Stimulated activated memory B cell treated with anti-CD40 and anti-IgM and Interleukin-4, amounts not matched to agents 10 μg/mL and 1 μg/mL and 100 μg/mL, for 72 hours (primary cell): ENCODE results near the gene DSC1.
"Not testable (repeated sequence)": the region's sequence is repeated elsewhere in the genome, so short reads cannot be mapped to it uniquely, and the experiment has no call there.

ENCODE experiments used
- ATAC-seq: fragments of 150-1000 bp; cut with Tn5 transposase; 2 replicates; pipeline ENCODE4 v1.10.0; 2021
- H3K27ac Mint-ChIP-seq: one replicate; pipeline ENCODE4 v1.8.0; 2022; ENCODE audit warnings: mild to moderate bottlenecking, mixed read lengths
- H3K27me3 Mint-ChIP-seq: one replicate; pipeline ENCODE4 v1.8.0; 2022; ENCODE audit warnings: mixed read lengths
- H3K36me3 Mint-ChIP-seq: one replicate; pipeline ENCODE4 v1.8.0; 2022; ENCODE audit warnings: mixed read lengths
- H3K4me1 Mint-ChIP-seq: one replicate; pipeline ENCODE4 v1.8.0; 2022; ENCODE audit warnings: mixed read lengths
- H3K4me3 Mint-ChIP-seq: one replicate; pipeline ENCODE4 v1.8.0; 2022; ENCODE audit warnings: mild to moderate bottlenecking, moderate library complexity, mixed read lengths
- H3K9me3 Mint-ChIP-seq: one replicate; pipeline ENCODE4 v1.8.0; 2022; ENCODE audit warnings: mixed read lengths

DSC1 gene

GRCh38 chr18:31192086-31192776 lies 29.6 kb upstream of the DSC1 start:
- Mint-ChIP-seq H3K27ac (no peak overlapping the region), H3K27me3 (no peaks in the 10 kb centered on the region), H3K4me3 (no peak overlapping the region), H3K9me3 (no peaks in the 10 kb centered on the region), H3K36me3 (no peaks in the 10 kb centered on the region), H3K4me1 (no peaks in the 10 kb centered on the region)
- ATAC-seq = no peak

GRCh38 chr18:31190919-31191318 lies 28.3 kb upstream of the DSC1 start:
- H3K27ac Mint-ChIP-seq = no peak overlapping the region
- no peak for ATAC-seq
- no peak overlapping the region for H3K4me3 Mint-ChIP-seq
- H3K9me3 Mint-ChIP-seq = peaks cover 3% of the 10 kb centered on the region
- no peaks in the 10 kb centered on the region for H3K27me3 Mint-ChIP-seq
- no peaks in the 10 kb centered on the region for H3K36me3 Mint-ChIP-seq
- no peaks in the 10 kb centered on the region for H3K4me1 Mint-ChIP-seq

- Mint-ChIP-seq H3K4me1 (no peaks in the 10 kb centered on the region), H3K9me3 (peaks cover 3% of the 10 kb centered on the region), H3K36me3 (no peaks in the 10 kb centered on the region), H3K4me3 (no peak overlapping the region), H3K27me3 (no peaks in the 10 kb centered on the region), H3K27ac (no peak overlapping the region)
- no peak for ATAC-seq
Observed at GRCh38 chr18:31189757-31190156, 27.1 kb upstream of the DSC1 start.

- ATAC-seq = peak; percentile 12
Observed at GRCh38 chr18:31185186-31185950, 22.7 kb upstream of the DSC1 start.

GRCh38 chr18:31183302-31183701 lies 20.6 kb upstream of the DSC1 start:
- Mint-ChIP-seq H3K9me3 (peaks cover 12% of the 10 kb centered on the region), H3K27me3 (no peaks in the 10 kb centered on the region), H3K27ac (no peak overlapping the region), H3K4me3 (no peak overlapping the region), H3K4me1 (no peaks in the 10 kb centered on the region), H3K36me3 (no peaks in the 10 kb centered on the region)
- no peak for ATAC-seq

More at GRCh38 chr18:31185186-31185950, 22.7 kb upstream of the DSC1 start:
- H3K36me3 Mint-ChIP-seq = no peaks in the 10 kb centered on the region
- peaks cover 9% of the 10 kb centered on the region for H3K9me3 Mint-ChIP-seq
- no peak overlapping the region for H3K27ac Mint-ChIP-seq
- no peak overlapping the region for H3K4me3 Mint-ChIP-seq
- no peaks in the 10 kb centered on the region for H3K4me1 Mint-ChIP-seq
- H3K27me3 Mint-ChIP-seq = no peaks in the 10 kb centered on the region

GRCh38 chr18:31177369-31177768 lies 14.7 kb upstream of the DSC1 start:
- not testable (repeated sequence) for H3K4me1 Mint-ChIP-seq, H3K27me3 Mint-ChIP-seq, H3K4me3 Mint-ChIP-seq, H3K36me3 Mint-ChIP-seq, H3K27ac Mint-ChIP-seq, ATAC-seq
- peaks cover 17% of the 10 kb centered on the region for H3K9me3 Mint-ChIP-seq

GRCh38 chr18:31176531-31176930 lies 13.9 kb upstream of the DSC1 start:
- Mint-ChIP-seq H3K36me3 (no peaks in the 10 kb centered on the region), H3K27me3 (no peaks in the 10 kb centered on the region), H3K4me1 (no peaks in the 10 kb centered on the region), H3K9me3 (peaks cover 14% of the 10 kb centered on the region), H3K27ac (no peak overlapping the region), H3K4me3 (no peak overlapping the region)
- no peak for ATAC-seq

- no peak for ATAC-seq
- Mint-ChIP-seq H3K4me1 (no peaks in the 10 kb centered on the region), H3K9me3 (peaks cover 4% of the 10 kb centered on the region), H3K4me3 (no peak overlapping the region), H3K27me3 (no peaks in the 10 kb centered on the region), H3K27ac (no peak overlapping the region), H3K36me3 (no peaks in the 10 kb centered on the region)
Observed at GRCh38 chr18:31171144-31171839, 8.6 kb upstream of the DSC1 start.

- ATAC-seq = no peak
- H3K27me3 Mint-ChIP-seq = no peaks in the 10 kb centered on the region
- no peaks in the 10 kb centered on the region for H3K4me1 Mint-ChIP-seq
Observed at GRCh38 chr18:31170335-31170734, 7.7 kb upstream of the DSC1 start.

GRCh38 chr18:31162419-31162793 lies 250 bp downstream of the DSC1 start:
- Mint-ChIP-seq H3K9me3 (no peaks in the 10 kb centered on the region), H3K36me3 (no peaks in the 10 kb centered on the region), H3K27ac (no peak overlapping the region), H3K27me3 (no peaks in the 10 kb centered on the region), H3K4me1 (no peaks in the 10 kb centered on the region), H3K4me3 (no peak overlapping the region)
- ATAC-seq = no peak

More at GRCh38 chr18:31170335-31170734, 7.7 kb upstream of the DSC1 start:
- no peaks in the 10 kb centered on the region for H3K36me3 Mint-ChIP-seq
- H3K9me3 Mint-ChIP-seq = no peaks in the 10 kb centered on the region
- no peak overlapping the region for H3K27ac Mint-ChIP-seq
- no peak overlapping the region for H3K4me3 Mint-ChIP-seq

- ATAC-seq = no peak
- H3K4me3 Mint-ChIP-seq = no peak overlapping the region
- no peaks in the 10 kb centered on the region for H3K27me3 Mint-ChIP-seq
- no peaks in the 10 kb centered on the region for H3K9me3 Mint-ChIP-seq
- no peaks in the 10 kb centered on the region for H3K4me1 Mint-ChIP-seq
- no peak overlapping the region for H3K27ac Mint-ChIP-seq
- no peaks in the 10 kb centered on the region for H3K36me3 Mint-ChIP-seq
Observed at GRCh38 chr18:31161757-31162418, 768 bp downstream of the DSC1 start.

- Mint-ChIP-seq H3K27me3 (no peaks in the 10 kb centered on the region), H3K4me1 (no peaks in the 10 kb centered on the region), H3K9me3 (no peaks in the 10 kb centered on the region), H3K27ac (no peak overlapping the region), H3K4me3 (no peak overlapping the region), H3K36me3 (no peaks in the 10 kb centered on the region)
- ATAC-seq = no peak
Observed at GRCh38 chr18:31156821-31157763, 5.6 kb downstream of the DSC1 start.

- H3K4me3 Mint-ChIP-seq = no peak overlapping the region
- no peaks in the 10 kb centered on the region for H3K9me3 Mint-ChIP-seq
- no peaks in the 10 kb centered on the region for H3K36me3 Mint-ChIP-seq
- no peak for ATAC-seq
- no peak overlapping the region for H3K27ac Mint-ChIP-seq
- H3K4me1 Mint-ChIP-seq = no peaks in the 10 kb centered on the region
- no peaks in the 10 kb centered on the region for H3K27me3 Mint-ChIP-seq
Observed at GRCh38 chr18:31155498-31155897, 7.2 kb downstream of the DSC1 start.

GRCh38 chr18:31154181-31154580 lies 8.5 kb downstream of the DSC1 start:
- Mint-ChIP-seq H3K27me3 (no peaks in the 10 kb centered on the region), H3K4me1 (no peaks in the 10 kb centered on the region), H3K9me3 (no peaks in the 10 kb centered on the region), H3K36me3 (no peaks in the 10 kb centered on the region), H3K27ac (no peak overlapping the region), H3K4me3 (no peak overlapping the region)
- no peak for ATAC-seq
